HCT116 (cell line): ENCODE measurements around the gene ATP8A2. TPM values are rescaled to one million over a fixed set of nuclear protein-coding genes. Genes with fewer than 3 reads are reported as not detected.

Source experiments
- ATAC-seq: fragments of 200-7000 bp; cut with Tn5 transposase; 2 replicates; pipeline ENCODE4 v1.9.1; 2020; ENCODE audit warnings: mild to moderate bottlenecking, moderate library complexity
- BruUV-seq: library from RNA; stranded (reverse); fragments of 400-500 nt; replicated peaks from 2 replicates; lab custom pipeline; 2021; lab: Mats Ljungman, UMichigan
- CTCF ChIA-PET: fragments of 300-600 bp; sonication (Branson Sonifier 250); formaldehyde crosslinking; loops from one replicate; lab custom pipeline; 2021; ENCODE audit warnings: antibody characterized with exemption; lab: Charles Lee
- POLR2A ChIA-PET: fragments of 300-600, 350-600 bp; sonication (Branson Sonifier 250); formaldehyde crosslinking; loops from one replicate; lab custom pipeline; 2021; ENCODE audit warnings: antibody characterized with exemption; lab: Charles Lee
- RAD21 ChIA-PET, 2 experiments: fragments of 300-600 bp; sonication (Branson Sonifier 250); formaldehyde crosslinking; loops; one replicate each; lab custom pipeline; 2023; ENCODE audit warnings: low total read pairs in 2 of 2; ENCODE audit not compliant: uncharacterized antibody in 2 of 2, unreplicated experiment in 2 of 2, low non-redundant PET in 1 of 2; lab: Charles Lee
- DNase-seq: peaks from one replicate; pipeline ENCODE4 v3.0.0-alpha.2; 2010; ENCODE audit warnings: low read depth, low spot score
- H2AFZ ChIP-seq: fragments of 200-600 bp; shearing (Covaris generic), sonication (generic); 2 replicates; pipeline ENCODE4 v1.6.1; 2017; ENCODE audit warnings: low read depth, mixed run types, mixed read lengths, antibody characterized with exemption, low read length; ENCODE audit not compliant: poor library complexity, severe bottlenecking
- H3K27ac ChIP-seq: 2 replicates; pipeline ENCODE4 v1.5.1; 2012; ENCODE audit warnings: low read depth, low read length
- H3K27me3 ChIP-seq: fragments of 200-600 bp; sonication (generic); 2 replicates; pipeline ENCODE4 v1.6.1; 2016; ENCODE audit warnings: mixed run types, low read length, mixed read lengths; ENCODE audit not compliant: insufficient read depth
- H3K36me3 ChIP-seq, 2 experiments: fragments of 200-500 bp in 1 of 2; fragments of 200-600 bp in 1 of 2; sonication (Bioruptor generic) in 1 of 2; sonication (generic) in 1 of 2; 2 replicates each; pipeline versions ENCODE4 v1.5.1 to v1.6.1; 2014 to 2016; ENCODE audit warnings: low read length in 2 of 2, inconsistent platforms in 1 of 2, mixed read lengths in 1 of 2, mixed run types in 1 of 2; ENCODE audit not compliant: insufficient read depth in 2 of 2, control insufficient read depth in 1 of 2
- H3K4me1 ChIP-seq, 2 experiments: fragments of 200-600 bp in 1 of 2; sonication (generic) in 1 of 2; 2 replicates each; pipeline versions ENCODE4 v1.5.1 to v1.6.1; 2012 to 2017; ENCODE audit warnings: low read length in 2 of 2, inconsistent platforms in 1 of 2, mild to moderate bottlenecking in 1 of 2, mixed read lengths in 1 of 2, mixed run types in 1 of 2, moderate library complexity in 1 of 2; ENCODE audit not compliant: insufficient read depth in 2 of 2, control insufficient read depth in 1 of 2
- H3K4me2 ChIP-seq: fragments of 200-600 bp; sonication (generic); 2 replicates; pipeline ENCODE4 v1.6.1; 2017; ENCODE audit warnings: mixed run types, low read length, mixed read lengths
- H3K4me3 ChIP-seq, 2 experiments: fragments of 200-600 bp in 1 of 2; sonication (generic) in 1 of 2; replicated peaks in 1 of 2; 2 replicates each; pipeline ENCODE4 v1.5.1; 2011 to 2016; ENCODE audit warnings: low read length in 2 of 2, control low read depth in 1 of 2, low read depth in 1 of 2, mild to moderate bottlenecking in 1 of 2, mixed read lengths in 1 of 2, mixed run types in 1 of 2
- H3K79me2 ChIP-seq: fragments of 200-600 bp; sonication (generic); 2 replicates; pipeline ENCODE4 v1.6.1; 2017; ENCODE audit warnings: mild to moderate bottlenecking, mixed run types, low read length, moderate library complexity, mixed read lengths; ENCODE audit not compliant: insufficient read depth
- H3K9ac ChIP-seq: fragments of 200-600 bp; sonication (generic); 2 replicates; pipeline ENCODE4 v1.6.1; 2016; ENCODE audit warnings: low read length, mixed read lengths
- H3K9me2 ChIP-seq: fragments of 200-600 bp; sonication (generic), shearing (Covaris generic); 2 replicates; pipeline ENCODE4 v1.6.1; 2017; ENCODE audit warnings: mixed run types, mild to moderate bottlenecking, moderate library complexity; ENCODE audit not compliant: insufficient read depth
- H3K9me3 ChIP-seq, 2 experiments: fragments of 200-500 bp in 1 of 2; fragments of 200-600 bp in 1 of 2; sonication (Bioruptor generic) in 1 of 2; sonication (generic) in 1 of 2; 2 replicates each; pipeline ENCODE4 v1.6.1; 2014 to 2017; ENCODE audit warnings: low read length in 2 of 2, mixed read lengths in 2 of 2, inconsistent platforms in 1 of 2, low read depth in 1 of 2, mild to moderate bottlenecking in 1 of 2, mixed run types in 1 of 2, moderate library complexity in 1 of 2; ENCODE audit not compliant: control insufficient read depth in 1 of 2, insufficient read depth in 1 of 2
- H4K20me1 ChIP-seq: fragments of 200-600 bp; sonication (generic), shearing (Covaris generic); 2 replicates; pipeline ENCODE4 v1.6.1; 2017; ENCODE audit warnings: mixed run types, mild to moderate bottlenecking, moderate library complexity; ENCODE audit not compliant: insufficient read depth
- CBX3 ChIP-seq: IDR thresholded peaks from 2 replicates; pipeline ENCODE4 v1.6.1; 2012; ENCODE audit warnings: low read depth
- ELF1 ChIP-seq: IDR thresholded peaks from 2 replicates; pipeline ENCODE4 v1.6.1; 2012; ENCODE audit warnings: low read depth, borderline replicate concordance
- EZH2 ChIP-seq: fragments of 200-600 bp; sonication (generic); IDR thresholded peaks from 2 replicates; pipeline ENCODE4 v1.6.1; 2017; ENCODE audit warnings: antibody characterized with exemption, mixed run types
- EZH2phosphoT487 ChIP-seq: fragments of 200-600 bp; IDR thresholded peaks from 2 replicates; pipeline ENCODE4 v1.6.1; 2018; ENCODE audit warnings: antibody characterized with exemption, borderline replicate concordance
- FOSL1 ChIP-seq: IDR thresholded peaks from 2 replicates; pipeline ENCODE4 v1.6.1; 2012; ENCODE audit warnings: low read depth
- POLR2A ChIP-seq: IDR thresholded peaks from 2 replicates; pipeline ENCODE4 v1.7.0; 2011; ENCODE audit warnings: borderline replicate concordance; ENCODE audit not compliant: insufficient read depth, insufficient read length; ENCODE audit errors: extremely low read depth
- POLR2AphosphoS5 ChIP-seq: IDR thresholded peaks from 2 replicates; pipeline ENCODE4 v1.6.1; 2011; ENCODE audit warnings: mild to moderate bottlenecking, low read depth, low read length, moderate library complexity
- RAD21 ChIP-seq: IDR thresholded peaks from 2 replicates; pipeline ENCODE4 v1.6.1; 2012; ENCODE audit warnings: low read depth, mild to moderate bottlenecking
- SIN3A ChIP-seq: IDR thresholded peaks from 2 replicates; pipeline ENCODE4 v1.6.1; 2012; ENCODE audit warnings: low read depth
- SP1 ChIP-seq: IDR thresholded peaks from 2 replicates; pipeline ENCODE4 v1.6.1; 2012; ENCODE audit warnings: low read depth
- SRF ChIP-seq: IDR thresholded peaks from 2 replicates; pipeline ENCODE4 v1.6.1; 2012; ENCODE audit warnings: low read depth
- TCF7L2 ChIP-seq: IDR thresholded peaks from 2 replicates; pipeline ENCODE4 v1.7.0; 2011; ENCODE audit warnings: borderline replicate concordance, inconsistent platforms; ENCODE audit not compliant: insufficient read depth, insufficient read length; ENCODE audit errors: extremely low read depth
- YY1 ChIP-seq: IDR thresholded peaks from 2 replicates; pipeline ENCODE4 v1.6.1; 2011; ENCODE audit warnings: low read length, low read depth, moderate library complexity, mild to moderate bottlenecking; ENCODE audit not compliant: insufficient replicate concordance; ENCODE audit errors: extremely low read depth
- intact Hi-C: fragments of 100-400 bp; cut with micrococcal nuclease; formaldehyde crosslinking; loops from 2 replicates; pipeline ENCODE4 v1.10.0; 2022
- total RNA-seq: library from RNA; stranded (reverse); gene quantifications from one replicate; pipeline ENCODE4 v1.2.1, GENCODE V29; 2021; ENCODE audit not compliant: unreplicated experiment
- TF ChIP-seq, protein P1 (sequence below): IDR thresholded peaks from 2 replicates; pipeline ENCODE4 v1.6.1; 2012
- TF ChIP-seq, protein P2 (sequence below), 3 experiments: fragments of 200-600 bp in 1 of 3; sonication (generic) in 1 of 3; IDR thresholded peaks in 2 of 3; conservative IDR thresholded peaks in 1 of 3; 2 replicates each; pipeline ENCODE4 v1.5.1; 2012 to 2017; ENCODE audit warnings: low read depth in 2 of 3, low read length in 2 of 3, antibody characterized with exemption in 1 of 3, borderline replicate concordance in 1 of 3, control low read depth in 1 of 3, mild to moderate bottlenecking in 1 of 3, mixed read lengths in 1 of 3, mixed run types in 1 of 3, moderate library complexity in 1 of 3; ENCODE audit not compliant: insufficient read depth in 1 of 3
- TF ChIP-seq, protein P3 (sequence below): IDR thresholded peaks from 2 replicates; pipeline ENCODE4 v1.6.1; 2012

ATP8A2 gene
- total RNA-seq, 1 experiment from 2014 or later, result not detected

DNA sequence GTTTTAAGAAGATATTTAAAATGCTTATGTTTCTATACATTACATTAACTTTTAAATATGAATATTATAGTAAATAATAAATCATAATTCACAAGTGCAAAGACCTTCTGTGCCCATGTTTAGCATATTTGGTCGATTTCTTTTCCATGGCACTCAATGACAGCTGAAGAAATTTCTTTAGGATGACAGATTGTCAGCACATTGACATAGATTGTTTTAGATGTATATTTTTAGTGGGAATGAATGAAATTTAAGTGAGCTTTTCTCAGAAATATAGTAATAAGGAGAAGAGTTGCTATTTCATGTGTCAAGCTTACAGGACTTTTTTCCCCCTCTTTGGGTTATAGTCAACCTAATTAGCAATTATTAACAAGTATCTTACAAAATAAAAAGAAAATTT lies 423.5 kb downstream of the ATP8A2 start:
- no peak overlapping the region for H3K4me3 ChIP-seq
- H3K27ac ChIP-seq, result no peak overlapping the region
- H4K20me1 ChIP-seq, result no peaks in the 10 kb centered on the region
- ChIA-PET POLR2A (no interaction called here), RAD21 (no interaction called here), CTCF (no interaction called here)
- no peak for TF ChIP-seq EZH2phosphoT487
- TF ChIP-seq POLR2AphosphoS5, result no peak
- TF ChIP-seq FOSL1, result no peak
- TF ChIP-seq, protein P1, sequence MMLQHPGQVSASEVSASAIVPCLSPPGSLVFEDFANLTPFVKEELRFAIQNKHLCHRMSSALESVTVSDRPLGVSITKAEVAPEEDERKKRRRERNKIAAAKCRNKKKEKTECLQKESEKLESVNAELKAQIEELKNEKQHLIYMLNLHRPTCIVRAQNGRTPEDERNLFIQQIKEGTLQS, result no peak
- H3K4me2 ChIP-seq, result no peak overlapping the region
- no peaks in the 10 kb centered on the region for H3K79me2 ChIP-seq
- no peaks in the 10 kb centered on the region for H3K36me3 ChIP-seq
- H3K9me2 ChIP-seq, result no peaks in the 10 kb centered on the region
- H3K27me3 ChIP-seq, result peaks cover 38% of the 10 kb centered on the region
- DNase-seq (no peak), ATAC-seq (no peak)
- BruUV-seq, result no TSS peak
- H3K9ac ChIP-seq, result no peak overlapping the region
- H3K9me3 ChIP-seq, result no peaks in the 10 kb centered on the region
- H3K4me1 ChIP-seq, result no peaks in the 10 kb centered on the region
- no peak overlapping the region for H2AFZ ChIP-seq
- intact Hi-C loops, result no loop called here

DNA sequence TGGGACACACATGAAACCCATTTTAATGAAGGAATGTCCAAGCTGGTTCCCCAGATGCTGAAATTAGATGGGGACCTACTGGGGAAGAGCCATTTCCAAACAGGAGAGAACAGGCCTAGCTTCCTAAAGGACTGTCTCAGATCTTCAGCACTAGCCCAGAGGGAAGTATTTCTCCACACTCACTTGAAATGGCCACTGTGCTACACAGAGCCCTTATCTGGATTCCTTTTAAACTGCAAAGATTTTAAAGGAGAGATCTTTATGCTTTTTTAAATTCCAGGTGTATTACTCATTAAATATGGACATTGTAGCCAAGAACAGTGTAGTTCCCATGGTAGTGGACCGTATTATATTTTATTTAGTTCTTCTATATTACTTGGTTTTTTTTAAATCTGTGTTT lies 424.7 kb downstream of the ATP8A2 start:
- no TSS peak for BruUV-seq
- H3K4me3 ChIP-seq, result no peak overlapping the region
- H3K4me1 ChIP-seq, result no peaks in the 10 kb centered on the region
- no peak overlapping the region for H3K4me2 ChIP-seq
- H2AFZ ChIP-seq, result no peak overlapping the region
- no peak overlapping the region for H3K9ac ChIP-seq
- no peaks in the 10 kb centered on the region for H3K36me3 ChIP-seq
- ChIA-PET CTCF (no interaction called here), RAD21 (no interaction called here), POLR2A (no interaction called here)
- ATAC-seq, result no peak
- DNase-seq, result no peak
- peaks cover 50% of the 10 kb centered on the region for H3K27me3 ChIP-seq
- no peak overlapping the region for H3K27ac ChIP-seq
- no peaks in the 10 kb centered on the region for H4K20me1 ChIP-seq
- no peaks in the 10 kb centered on the region for H3K79me2 ChIP-seq
- no peaks in the 10 kb centered on the region for H3K9me3 ChIP-seq
- H3K9me2 ChIP-seq, result no peaks in the 10 kb centered on the region
- intact Hi-C loops, result no loop called here
- TF ChIP-seq POLR2AphosphoS5, result no peak
- TF ChIP-seq, protein P2, sequence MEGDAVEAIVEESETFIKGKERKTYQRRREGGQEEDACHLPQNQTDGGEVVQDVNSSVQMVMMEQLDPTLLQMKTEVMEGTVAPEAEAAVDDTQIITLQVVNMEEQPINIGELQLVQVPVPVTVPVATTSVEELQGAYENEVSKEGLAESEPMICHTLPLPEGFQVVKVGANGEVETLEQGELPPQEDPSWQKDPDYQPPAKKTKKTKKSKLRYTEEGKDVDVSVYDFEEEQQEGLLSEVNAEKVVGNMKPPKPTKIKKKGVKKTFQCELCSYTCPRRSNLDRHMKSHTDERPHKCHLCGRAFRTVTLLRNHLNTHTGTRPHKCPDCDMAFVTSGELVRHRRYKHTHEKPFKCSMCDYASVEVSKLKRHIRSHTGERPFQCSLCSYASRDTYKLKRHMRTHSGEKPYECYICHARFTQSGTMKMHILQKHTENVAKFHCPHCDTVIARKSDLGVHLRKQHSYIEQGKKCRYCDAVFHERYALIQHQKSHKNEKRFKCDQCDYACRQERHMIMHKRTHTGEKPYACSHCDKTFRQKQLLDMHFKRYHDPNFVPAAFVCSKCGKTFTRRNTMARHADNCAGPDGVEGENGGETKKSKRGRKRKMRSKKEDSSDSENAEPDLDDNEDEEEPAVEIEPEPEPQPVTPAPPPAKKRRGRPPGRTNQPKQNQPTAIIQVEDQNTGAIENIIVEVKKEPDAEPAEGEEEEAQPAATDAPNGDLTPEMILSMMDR (IDR thresholded peaks at IDR 0.05 in 2 of 3, conservative IDR thresholded peaks at IDR 0.05 in 1 of 3; ENCODE audit: borderline replicate concordance in 1 of 3, insufficient read depth in 1 of 3, low read depth in 2 of 3, low read length in 2 of 3), result no peak
- no peak for TF ChIP-seq SRF
- TF ChIP-seq EZH2, result no peak
- no peak for TF ChIP-seq RAD21
- TF ChIP-seq, protein P1, result no peak
- TF ChIP-seq TCF7L2, result no peak
- TF ChIP-seq YY1, result no peak
- TF ChIP-seq CBX3, result no peak
- TF ChIP-seq SIN3A, result no peak
- TF ChIP-seq EZH2phosphoT487, result no peak
- TF ChIP-seq SP1, result no peak
- TF ChIP-seq, protein P3, sequence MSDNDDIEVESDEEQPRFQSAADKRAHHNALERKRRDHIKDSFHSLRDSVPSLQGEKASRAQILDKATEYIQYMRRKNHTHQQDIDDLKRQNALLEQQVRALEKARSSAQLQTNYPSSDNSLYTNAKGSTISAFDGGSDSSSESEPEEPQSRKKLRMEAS, result no peak
- TF ChIP-seq POLR2A, result no peak
- TF ChIP-seq ELF1, result no peak
- no peak for TF ChIP-seq FOSL1
